Measurements from ENCODE around the gene NRIP1. TPM values are rescaled to one million over a fixed set of nuclear protein-coding genes. Genes with fewer than 3 reads are reported as not detected.

Gene NRIP1
- total RNA-seq (2021; fragmentation: NEBNext Ultra II Directional; extraction: Animal tissue kit (Norgen Biotek cat#: 25700)) = 10 to 100 TPM; 39.1 to 56.6 (median 52.3) TPM
- long read RNA-seq, full-length matches to known transcripts = 2 of 13 reads
- long read RNA-seq, partial matches to known transcripts = 2 of 13 reads
- long read RNA-seq, other reads (novel, unspliced or antisense) = 9 of 13 reads

GRCh38 chr21:15064576-15065391 is at the start of gene NRIP1:
NRIP1 (minus strand) TSS chr21:15065000; CDS start chr21:14968192, 96,808 bp downstream.
- TF ChIP-seq CTCF (IDR thresholded peaks at IDR 0.05) = no peak
- H3K27ac Mint-ChIP-seq = peak within 1 kb of the TSS; percentile 88
- H3K36me3 Mint-ChIP-seq (ENCODE audit: low read depth) = peaks cover 17% of the 10 kb centered on the region
- H3K4me3 Mint-ChIP-seq = peak within 1 kb of the TSS; percentile 95
- peaks cover 31% of the 10 kb centered on the region for H3K4me1 Mint-ChIP-seq (ENCODE audit: low read depth)
- peak; percentile 89 for DNase-seq
- H3K9me3 Mint-ChIP-seq = no peaks in the 10 kb centered on the region; the same call in 1 of the 2 replicates
- H3K27me3 Mint-ChIP-seq (ENCODE audit: insufficient read depth) = no peaks in the 10 kb centered on the region; the same call in 1 of the 2 replicates

- Mint-ChIP-seq H3K4me1 (ENCODE audit: low read depth) (no peaks in the 10 kb centered on the region), H3K9me3 (no peaks in the 10 kb centered on the region), H3K36me3 (ENCODE audit: low read depth) (no peaks in the 10 kb centered on the region), H3K4me3 (no peak overlapping the region), H3K27ac (no peak overlapping the region), H3K27me3 (ENCODE audit: insufficient read depth) (peaks cover 2% of the 10 kb centered on the region)
- TF ChIP-seq CTCF (IDR thresholded peaks at IDR 0.05) = no peak
- DNase-seq = no peak
These were observed 48.1 kb upstream of the NRIP1 start for GRCh38 chr21:15112858-15113257.

GRCh38 chr21:15108801-15109200 is 44.0 kb upstream of the NRIP1 start:
- no peaks in the 10 kb centered on the region for H3K36me3 Mint-ChIP-seq (ENCODE audit: low read depth)
- H3K4me3 Mint-ChIP-seq = no peak overlapping the region
- no peaks in the 10 kb centered on the region; the same call in none of the 2 replicates for H3K27me3 Mint-ChIP-seq (ENCODE audit: insufficient read depth)
- no peaks in the 10 kb centered on the region for H3K4me1 Mint-ChIP-seq (ENCODE audit: low read depth)
- no peak for TF ChIP-seq CTCF (IDR thresholded peaks at IDR 0.05)
- DNase-seq = no peak
- H3K27ac Mint-ChIP-seq = no peak overlapping the region
- no peaks in the 10 kb centered on the region for H3K9me3 Mint-ChIP-seq

- Mint-ChIP-seq H3K27ac (no peak overlapping the region), H3K9me3 (no peaks in the 10 kb centered on the region)
- DNase-seq = no peak
These were observed 39.7 kb upstream of the NRIP1 start for GRCh38 chr21:15104470-15104869.

GRCh38 chr21:15098908-15099307 is 34.1 kb upstream of the NRIP1 start:
- H3K36me3 Mint-ChIP-seq (ENCODE audit: low read depth) = no peaks in the 10 kb centered on the region
- TF ChIP-seq CTCF (IDR thresholded peaks at IDR 0.05) = no peak
- H3K4me3 Mint-ChIP-seq = no peak overlapping the region
- no peaks in the 10 kb centered on the region for H3K9me3 Mint-ChIP-seq
- DNase-seq = no peak
- no peaks in the 10 kb centered on the region; the same call in none of the 2 replicates for H3K27me3 Mint-ChIP-seq (ENCODE audit: insufficient read depth)
- H3K27ac Mint-ChIP-seq = no peak overlapping the region
- H3K4me1 Mint-ChIP-seq (ENCODE audit: low read depth) = no peaks in the 10 kb centered on the region

More at GRCh38 chr21:15104470-15104869, 39.7 kb upstream of the NRIP1 start:
- H3K36me3 Mint-ChIP-seq (ENCODE audit: low read depth) = no peaks in the 10 kb centered on the region
- no peak for TF ChIP-seq CTCF (IDR thresholded peaks at IDR 0.05)
- no peaks in the 10 kb centered on the region for H3K4me1 Mint-ChIP-seq (ENCODE audit: low read depth)
- H3K27me3 Mint-ChIP-seq (ENCODE audit: insufficient read depth) = no peaks in the 10 kb centered on the region; the same call in 1 of the 2 replicates
- H3K4me3 Mint-ChIP-seq = no peak overlapping the region
